Hematopoietic multipotent progenitor cell treated with erythropoietin and hydrocortisone succinate and interleukin-3 and kit ligand, for 6 days (in vitro differentiated cells): ENCODE results near the gene ICOSLG.
"Not testable (repeated sequence)": the region's sequence is repeated elsewhere in the genome, so short reads cannot be mapped to it uniquely, and the experiment has no call there.

ENCODE experiments used
- DNase-seq: peaks from one replicate; pipeline ENCODE4 v3.0.0-alpha.2; 2015

Gene ICOSLG

GRCh38 chr21:44263221-44263760, 22.5 kb upstream of the ICOSLG start:
- no peak for DNase-seq

- DNase-seq = no peak
Measured at GRCh38 chr21:44262338-44263056, 21.8 kb upstream of the ICOSLG start.

- DNase-seq = no peak
Measured at GRCh38 chr21:44261675-44262295, 21.0 kb upstream of the ICOSLG start, which contains the start of gene DNMT3L. Gene DNMT3L (minus strand): TSS chr21:44261897. CDS start chr21:44261259, 638 bp downstream.

- no peak for DNase-seq
Measured at GRCh38 chr21:44260791-44261631, 20.3 kb upstream of the ICOSLG start.

GRCh38 chr21:44260066-44260465, 19.3 kb upstream of the ICOSLG start:
- DNase-seq = no peak

- DNase-seq = no peak
Measured at GRCh38 chr21:44259082-44259705, 18.5 kb upstream of the ICOSLG start.

GRCh38 chr21:44258056-44258725, 17.4 kb upstream of the ICOSLG start:
- no peak for DNase-seq

GRCh38 chr21:44255511-44255981, 14.8 kb upstream of the ICOSLG start:
- no peak for DNase-seq

- DNase-seq = no peak
Measured at GRCh38 chr21:44253832-44254710, 13.3 kb upstream of the ICOSLG start.

- not testable (repeated sequence) for DNase-seq
Measured at GRCh38 chr21:44249204-44250037, 8.7 kb upstream of the ICOSLG start.

GRCh38 chr21:44247904-44248303, 7.2 kb upstream of the ICOSLG start:
- not testable (repeated sequence) for DNase-seq

- DNase-seq = not testable (repeated sequence)
Measured at GRCh38 chr21:44243980-44244379, 3.2 kb upstream of the ICOSLG start.

- DNase-seq = not testable (repeated sequence)
Measured at GRCh38 chr21:44241281-44241680, 538 bp upstream of the ICOSLG start.

GRCh38 chr21:44240353-44240752, 390 bp downstream of the ICOSLG start:
- not testable (repeated sequence) for DNase-seq

- not testable (repeated sequence) for DNase-seq
Measured at GRCh38 chr21:44229561-44229960, 11.2 kb downstream of the ICOSLG start.

- not testable (repeated sequence) for DNase-seq
Measured at GRCh38 chr21:44228109-44228508, 12.6 kb downstream of the ICOSLG start.

- not testable (repeated sequence) for DNase-seq
Measured at GRCh38 chr21:44227614-44228013, 13.1 kb downstream of the ICOSLG start.

GRCh38 chr21:44225605-44226004, 15.1 kb downstream of the ICOSLG start:
- not testable (repeated sequence) for DNase-seq

- not testable (repeated sequence) for DNase-seq
Measured at GRCh38 chr21:44223334-44223733, 17.4 kb downstream of the ICOSLG start.

- not testable (repeated sequence) for DNase-seq
Measured at GRCh38 chr21:44220674-44221073, 20.1 kb downstream of the ICOSLG start.
